Endothelial cell of umbilical vein (primary cell): ENCODE data around the gene RBFOX1.

Source experiments
- EZH2 ChIP-seq: IDR thresholded peaks from 2 replicates; pipeline ENCODE4 v1.6.1; 2012; ENCODE audit warnings: borderline replicate concordance, low read depth, mild to moderate bottlenecking, moderate library complexity, low read length, inconsistent platforms; ENCODE audit not compliant: severe bottlenecking
- GATA2 ChIP-seq: IDR thresholded peaks from 2 replicates; pipeline ENCODE4 v1.7.0; 2011; ENCODE audit warnings: low read depth, mild to moderate bottlenecking, moderate library complexity, mixed read lengths, low read length; ENCODE audit not compliant: insufficient read length, insufficient read depth
- JUN ChIP-seq: IDR thresholded peaks from 2 replicates; pipeline ENCODE4 v1.6.1; 2011; ENCODE audit warnings: borderline replicate concordance, low read depth; ENCODE audit not compliant: insufficient read length, insufficient read depth
- MYC ChIP-seq: IDR thresholded peaks from one replicate; pipeline ENCODE4 v1.6.1; 2011; ENCODE audit warnings: mild to moderate bottlenecking, low read depth, low read length
- POLR2A ChIP-seq: IDR thresholded peaks from 2 replicates; pipeline ENCODE4 v1.6.1; 2012; ENCODE audit warnings: low read depth, mild to moderate bottlenecking, control low read depth, low read length
- POLR2AphosphoS5 ChIP-seq: IDR thresholded peaks from 2 replicates; pipeline ENCODE4 v1.6.1; 2012; ENCODE audit warnings: low read depth, mild to moderate bottlenecking, control low read depth, low read length, moderate library complexity; ENCODE audit not compliant: insufficient read depth
- TF ChIP-seq, protein P1 (sequence below), 2 donors: IDR thresholded peaks; 1 replicate in 1 of 2; 2 replicates in 1 of 2; pipeline ENCODE4 v1.5.1; 2011; ENCODE audit warnings: low read length in 2 of 2, mild to moderate bottlenecking in 2 of 2, moderate library complexity in 2 of 2, control low read depth in 1 of 2, inconsistent platforms in 1 of 2, low read depth in 1 of 2; ENCODE audit not compliant: insufficient read depth in 1 of 2; ENCODE audit errors: extremely low read depth in 1 of 2
- TF ChIP-seq, protein P2 (sequence below): IDR thresholded peaks from 2 replicates; pipeline ENCODE4 v1.6.1; 2011; ENCODE audit not compliant: insufficient read depth, insufficient read length

GRCh38 chr16:7493133-7493532 lies 160.5 kb downstream of the RBFOX1 start:
- no peak for TF ChIP-seq MYC
- TF ChIP-seq, protein P1, sequence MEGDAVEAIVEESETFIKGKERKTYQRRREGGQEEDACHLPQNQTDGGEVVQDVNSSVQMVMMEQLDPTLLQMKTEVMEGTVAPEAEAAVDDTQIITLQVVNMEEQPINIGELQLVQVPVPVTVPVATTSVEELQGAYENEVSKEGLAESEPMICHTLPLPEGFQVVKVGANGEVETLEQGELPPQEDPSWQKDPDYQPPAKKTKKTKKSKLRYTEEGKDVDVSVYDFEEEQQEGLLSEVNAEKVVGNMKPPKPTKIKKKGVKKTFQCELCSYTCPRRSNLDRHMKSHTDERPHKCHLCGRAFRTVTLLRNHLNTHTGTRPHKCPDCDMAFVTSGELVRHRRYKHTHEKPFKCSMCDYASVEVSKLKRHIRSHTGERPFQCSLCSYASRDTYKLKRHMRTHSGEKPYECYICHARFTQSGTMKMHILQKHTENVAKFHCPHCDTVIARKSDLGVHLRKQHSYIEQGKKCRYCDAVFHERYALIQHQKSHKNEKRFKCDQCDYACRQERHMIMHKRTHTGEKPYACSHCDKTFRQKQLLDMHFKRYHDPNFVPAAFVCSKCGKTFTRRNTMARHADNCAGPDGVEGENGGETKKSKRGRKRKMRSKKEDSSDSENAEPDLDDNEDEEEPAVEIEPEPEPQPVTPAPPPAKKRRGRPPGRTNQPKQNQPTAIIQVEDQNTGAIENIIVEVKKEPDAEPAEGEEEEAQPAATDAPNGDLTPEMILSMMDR (IDR thresholded peaks at IDR 0.05; ENCODE audit: extremely low read depth in 1 of 2, insufficient read depth in 1 of 2, low read depth in 1 of 2, low read length in 2 of 2), result no peak
- TF ChIP-seq POLR2A, result no peak
- no peak for TF ChIP-seq JUN
- no peak for TF ChIP-seq POLR2AphosphoS5
- no peak for TF ChIP-seq GATA2
- no peak for TF ChIP-seq EZH2
- TF ChIP-seq, protein P2, sequence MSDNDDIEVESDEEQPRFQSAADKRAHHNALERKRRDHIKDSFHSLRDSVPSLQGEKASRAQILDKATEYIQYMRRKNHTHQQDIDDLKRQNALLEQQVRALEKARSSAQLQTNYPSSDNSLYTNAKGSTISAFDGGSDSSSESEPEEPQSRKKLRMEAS, result no peak
